GM23248 (cell line): Measurements from ENCODE around the gene CFAP57.

Experiments
- EZH2 ChIP-seq: fragments of 200-600 bp; sonication (generic); IDR thresholded peaks from 2 replicates; pipeline ENCODE4 v1.6.1; 2018; ENCODE audit warnings: antibody characterized with exemption, mild to moderate bottlenecking; ENCODE audit not compliant: insufficient read depth, poor library complexity, severe bottlenecking
- EZH2phosphoT487 ChIP-seq: fragments of 200-600 bp; sonication (generic); IDR thresholded peaks from 2 replicates; pipeline ENCODE4 v1.6.1; 2018; ENCODE audit warnings: antibody characterized with exemption, moderate library complexity, mild to moderate bottlenecking, low read depth; ENCODE audit not compliant: insufficient read depth

DNA sequence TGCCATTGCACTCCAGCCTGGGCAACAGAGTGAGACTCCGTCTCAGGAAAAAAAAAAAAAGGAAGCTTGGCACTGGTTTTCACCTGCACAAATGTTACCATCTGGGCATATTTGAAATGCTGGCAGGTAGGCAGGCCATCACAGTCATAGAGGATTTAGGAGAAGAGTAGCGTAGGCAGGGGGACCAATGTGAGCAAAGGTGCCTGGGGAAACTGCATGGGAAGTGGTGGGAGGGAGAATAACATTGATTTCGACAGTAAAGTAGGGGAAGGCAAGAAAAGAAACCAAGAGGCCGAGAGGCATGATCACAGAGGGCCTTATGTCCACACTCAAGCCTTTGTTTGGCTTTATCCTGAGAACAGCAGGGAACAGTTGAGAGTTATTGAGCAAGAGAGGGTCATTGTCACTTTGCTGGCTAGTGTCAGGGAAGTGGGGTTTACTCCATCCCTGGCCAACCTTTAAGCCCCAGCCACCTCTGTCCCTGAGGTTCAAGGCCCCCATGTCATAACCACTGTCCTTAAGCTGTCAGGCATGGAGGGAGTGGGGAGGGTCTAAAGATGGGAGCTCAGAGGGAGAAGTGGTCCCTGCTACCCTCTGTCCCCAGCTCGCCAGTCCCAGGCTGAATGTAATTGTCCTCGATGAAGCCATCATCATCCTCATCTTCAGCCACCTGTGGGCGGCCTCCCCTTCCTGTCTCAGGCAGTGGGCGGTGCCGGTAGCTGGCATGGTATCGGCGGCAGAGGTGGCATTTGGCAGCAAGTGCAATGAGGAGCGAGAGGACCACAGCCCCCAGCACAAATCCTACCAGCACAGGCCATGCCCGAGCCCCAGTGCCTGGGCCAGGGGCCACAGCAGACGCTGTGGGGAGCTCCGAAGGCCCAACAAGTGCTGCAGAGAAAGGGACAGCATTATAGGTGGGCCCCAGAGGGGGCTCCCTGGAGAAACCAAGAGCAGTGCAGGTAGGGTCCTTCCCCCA, 110.4 kb downstream of the CFAP57 start:
- TF ChIP-seq EZH2: no peak
- TF ChIP-seq EZH2phosphoT487: no peak
